NCI-H69 (cell line): ENCODE results near the gene AP5Z1.
"Not testable (repeated sequence)": the region's sequence is repeated elsewhere in the genome, so short reads cannot be mapped to it uniquely, and the experiment has no call there.

ENCODE experiments used
- DNase-seq: peaks from one replicate; lab custom pipeline; 2025; lab: John Stamatoyannopoulos, UW

The AP5Z1 gene

DNA sequence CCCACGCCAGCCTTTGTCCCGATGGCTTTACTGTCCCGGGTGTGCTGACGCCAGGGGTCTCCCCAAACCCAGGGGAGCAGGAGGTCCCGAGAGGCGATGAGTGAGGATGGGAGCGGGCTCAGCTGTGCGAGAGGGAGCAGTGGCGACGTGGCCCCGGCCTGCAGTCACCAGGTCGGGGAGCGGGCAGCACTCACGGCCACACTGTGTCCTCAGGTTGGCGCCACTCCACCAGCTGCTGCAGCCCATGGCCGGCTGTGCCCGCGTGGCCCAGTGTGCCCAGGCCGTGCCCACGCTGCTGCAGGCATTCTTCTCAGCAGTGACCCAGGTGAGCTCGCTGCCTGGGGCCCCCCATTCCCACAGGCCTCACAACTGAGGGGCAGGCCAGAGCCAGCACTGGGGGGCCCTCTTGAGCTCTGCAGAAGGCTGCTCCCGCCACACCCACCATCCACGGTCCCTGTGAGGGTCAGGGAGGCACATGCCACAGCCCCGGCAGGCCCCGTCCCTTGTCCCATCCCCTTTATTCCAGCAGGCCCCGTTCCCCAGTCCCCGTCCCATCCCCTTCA lies 13.3 kb downstream of the AP5Z1 start:
- no peak for DNase-seq

- no peak for DNase-seq
Observed at GRCh38 chr7:4789194-4790077, 14.0 kb downstream of the AP5Z1 start.

GRCh38 chr7:4790078-4790465 lies 14.6 kb downstream of the AP5Z1 start:
- no peak for DNase-seq

- no peak for DNase-seq
Observed at GRCh38 chr7:4790516-4790991, 15.1 kb downstream of the AP5Z1 start.

GRCh38 chr7:4791101-4791737 lies 15.8 kb downstream of the AP5Z1 start:
- no peak for DNase-seq

- DNase-seq, result peak; percentile 41
Observed at GRCh38 chr7:4791738-4792536, 16.5 kb downstream of the AP5Z1 start.

DNA sequence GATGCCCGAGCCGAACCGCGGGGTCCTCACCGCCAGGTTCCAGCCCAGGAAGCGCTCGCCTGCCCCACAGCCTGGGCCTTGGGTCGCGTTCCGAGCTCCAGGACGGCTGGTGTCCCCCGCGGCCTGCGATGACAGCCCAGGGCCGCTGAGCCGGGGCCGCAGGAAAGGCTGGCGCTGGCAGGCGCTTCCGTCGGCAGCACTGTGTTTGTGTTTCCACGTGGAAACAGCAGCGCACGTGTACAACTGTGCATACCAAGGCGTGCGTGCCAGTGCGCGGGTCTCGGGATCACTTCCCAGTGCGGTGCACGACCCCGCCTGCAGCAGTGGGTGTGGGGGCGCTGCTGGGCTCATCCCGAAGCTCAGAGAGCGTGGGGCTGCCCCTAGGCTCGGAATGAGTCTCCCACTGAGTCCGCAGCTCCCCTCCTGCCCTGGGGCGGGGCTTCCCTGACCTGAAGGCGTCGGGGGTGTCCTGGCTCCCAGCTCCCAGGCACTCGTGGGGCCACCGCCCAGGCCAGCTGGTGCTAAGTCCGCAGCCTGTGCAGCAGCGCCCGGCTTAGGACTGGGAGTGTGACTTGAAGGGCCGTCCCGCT lies 17.2 kb downstream of the AP5Z1 start:
- DNase-seq, result no peak

DNA sequence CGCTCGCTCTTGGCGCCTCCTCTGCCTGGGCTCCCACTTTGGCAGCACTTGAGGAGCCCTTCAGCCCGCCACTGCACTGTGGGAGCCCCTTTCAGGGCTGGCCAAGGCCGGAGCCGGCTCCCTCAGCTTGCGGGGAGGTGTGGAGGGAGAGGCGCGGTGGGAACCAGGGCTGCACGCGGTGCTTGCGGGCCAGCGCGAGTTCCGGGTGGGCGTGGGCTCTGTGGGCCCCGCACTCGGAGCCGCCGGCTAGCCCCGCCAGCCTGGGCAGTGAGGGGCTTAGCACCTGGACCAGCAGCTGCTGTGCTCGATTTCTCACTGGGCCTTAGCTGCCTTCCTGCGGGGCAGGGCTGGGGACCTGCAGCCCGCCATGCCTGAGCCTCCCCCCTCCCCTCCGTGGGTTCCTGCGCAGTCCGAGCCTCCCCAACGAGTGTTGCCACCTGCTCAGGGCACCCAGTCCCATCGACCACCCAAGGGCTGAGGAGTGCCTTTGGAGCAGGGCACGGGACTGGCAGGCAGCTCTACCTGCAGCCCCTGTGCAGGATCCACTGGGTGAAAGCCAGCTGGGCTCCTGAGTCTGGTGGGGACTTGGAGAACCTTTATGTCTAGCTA lies 18.1 kb downstream of the AP5Z1 start:
- DNase-seq, result not testable (repeated sequence)

GRCh38 chr7:4794171-4794570 lies 18.7 kb downstream of the AP5Z1 start:
- DNase-seq, result not testable (repeated sequence)

- DNase-seq, result no peak
Observed at GRCh38 chr7:4794591-4795350, 19.3 kb downstream of the AP5Z1 start.

DNA sequence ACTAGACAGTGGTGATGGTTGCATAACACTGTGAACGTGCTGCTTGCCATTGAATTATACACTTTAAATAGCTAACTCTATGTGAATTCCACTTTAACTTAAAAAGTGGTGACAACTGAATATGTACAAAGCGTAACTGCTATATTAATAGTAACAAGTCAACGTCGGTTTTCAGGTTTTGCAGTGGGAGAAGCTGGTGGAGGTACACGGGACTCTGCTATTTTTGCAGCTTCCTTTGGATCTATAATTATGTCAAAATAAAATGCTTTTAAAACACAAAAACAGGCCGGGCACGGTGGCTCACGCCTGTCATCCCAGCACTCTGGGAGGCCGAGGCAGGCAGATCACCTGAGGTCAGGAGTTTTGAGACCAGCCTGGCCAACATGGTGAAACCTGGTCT lies 21.0 kb downstream of the AP5Z1 start:
- DNase-seq, result no peak

GRCh38 chr7:4797858-4798705 lies 22.7 kb downstream of the AP5Z1 start:
- DNase-seq, result peak; percentile 43

- DNase-seq, result no peak
Observed at GRCh38 chr7:4798706-4799235, 23.3 kb downstream of the AP5Z1 start.

DNA sequence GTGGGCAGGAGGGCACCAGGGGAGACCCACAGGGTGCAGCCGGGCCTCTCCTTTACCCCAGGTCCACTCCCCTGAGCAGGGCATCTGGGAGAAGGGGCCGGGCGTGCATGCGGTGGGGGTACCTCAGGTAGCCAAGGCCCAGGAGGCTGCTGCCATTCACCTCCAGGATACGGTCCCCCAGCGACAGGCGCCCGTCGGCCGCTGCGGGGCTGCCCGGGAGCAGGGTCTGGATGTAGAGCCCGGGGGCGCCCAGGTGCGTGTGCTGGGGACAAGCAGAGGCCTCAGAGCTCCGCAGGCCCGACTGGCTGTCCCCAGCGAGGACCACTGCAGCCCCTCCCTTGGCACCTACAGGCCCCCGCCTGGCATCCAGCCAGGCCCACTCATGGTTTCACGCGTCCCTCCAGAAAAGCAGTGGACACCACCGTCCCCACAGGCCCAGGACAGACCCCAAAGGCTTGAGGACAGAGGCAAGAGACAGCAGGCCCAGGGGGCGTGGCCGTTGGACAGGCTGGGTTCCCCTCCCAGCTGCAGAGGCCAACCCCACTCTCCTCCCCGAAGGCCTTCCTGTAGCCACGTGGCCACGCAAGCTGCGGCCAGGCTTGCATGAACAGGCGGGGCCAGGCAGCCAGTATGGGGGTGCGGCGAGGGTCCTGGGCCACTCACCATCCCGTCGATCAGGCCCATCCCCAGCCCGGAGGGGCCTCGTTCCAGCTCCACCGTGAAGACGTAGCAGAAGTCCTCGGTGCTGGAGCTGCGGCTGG lies 24.3 kb downstream of the AP5Z1 start:
- DNase-seq, result no peak

DNA sequence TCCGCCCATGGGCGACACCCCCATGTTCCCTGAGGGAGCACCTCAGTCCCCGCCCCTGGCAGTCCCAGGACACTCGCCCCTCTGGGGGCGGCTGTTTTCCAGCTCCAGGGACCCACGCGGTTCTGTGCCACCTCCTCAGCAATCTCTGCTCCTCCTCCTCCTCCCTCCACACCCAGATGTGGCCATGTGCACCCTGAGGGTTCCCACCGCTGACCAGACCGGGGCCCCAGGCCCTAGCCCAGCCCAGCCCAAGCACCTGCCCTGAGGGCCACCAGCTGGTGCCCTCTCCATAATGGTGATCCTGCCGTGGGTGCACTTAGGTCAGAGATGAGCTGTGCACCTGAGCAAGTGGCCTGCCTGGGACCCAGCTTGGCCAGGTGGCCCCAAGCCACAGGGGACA lies 25.1 kb downstream of the AP5Z1 start:
- no peak for DNase-seq

DNA sequence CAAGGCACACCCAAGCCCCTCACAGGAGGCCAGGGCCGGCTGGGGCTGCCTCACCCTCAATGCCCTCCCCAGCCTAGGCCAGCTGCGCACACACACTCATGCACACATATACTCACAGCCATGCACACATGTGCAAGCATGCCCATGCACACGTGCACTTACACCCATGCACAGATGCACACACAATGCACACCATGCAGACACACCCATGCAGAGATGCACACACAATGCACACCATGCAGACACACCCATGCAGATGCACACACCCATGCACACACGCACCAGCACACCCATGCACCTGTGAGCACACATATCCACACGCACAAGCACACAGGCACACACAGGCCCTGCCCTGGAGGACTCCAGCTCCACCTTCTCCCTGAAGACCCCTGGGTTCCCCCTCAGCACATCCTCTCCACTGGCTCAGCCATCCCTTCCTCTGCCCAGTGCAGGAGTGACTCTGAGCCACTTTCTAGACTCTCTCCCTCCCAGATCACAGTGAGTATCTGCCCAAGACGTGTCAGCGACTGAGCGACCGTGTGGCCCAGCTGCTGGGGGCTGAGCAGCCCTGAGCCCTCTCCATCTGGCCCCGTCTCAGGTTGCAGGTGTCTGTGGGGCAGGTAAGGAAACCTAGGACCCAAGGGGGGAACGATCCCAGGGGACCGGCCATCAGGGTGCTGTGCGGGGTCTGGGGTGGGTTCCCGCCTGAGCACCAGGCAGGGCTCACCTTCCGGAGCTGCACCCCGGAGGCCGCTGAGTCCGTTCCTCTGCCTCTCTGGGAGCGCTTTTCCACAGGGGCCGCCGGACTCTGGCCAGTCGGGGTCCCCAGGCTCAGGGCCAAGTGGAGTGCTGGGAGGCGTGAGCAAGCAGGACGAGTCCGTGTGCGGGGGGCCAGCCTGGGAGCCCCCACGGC lies 25.8 kb downstream of the AP5Z1 start:
- DNase-seq, result no peak

GRCh38 chr7:4801839-4802231 lies 26.4 kb downstream of the AP5Z1 start:
- no peak for DNase-seq

- DNase-seq, result not testable (repeated sequence)
Observed at GRCh38 chr7:4802577-4802976, 27.2 kb downstream of the AP5Z1 start.
